Natural killer cell (primary cell): ENCODE data around the gene ST6GALNAC6. TPM values are rescaled to one million over a fixed set of nuclear protein-coding genes. Genes with fewer than 3 reads are reported as not detected.
A peak's percentile ranks its signal among the peaks of the same experiment; 100 is the strongest.

Experiments
- ATAC-seq, 3 donors: fragments of 150-1000 bp in 2 of 3; fragments of 200-7000 bp in 1 of 3; cut with Tn5 transposase; 1 replicate in 1 of 3; 2 replicates in 2 of 3; pipeline ENCODE4 v1.10.0; 2021; ENCODE audit warnings: mild to moderate bottlenecking in 2 of 3, moderate library complexity in 2 of 3
- DNase-seq, 2 donors: peaks; one replicate each; pipeline versions ENCODE4 v3.0.0 to v3.0.0-alpha.2; 2013 to 2021; ENCODE audit warnings: mixed read lengths in 1 of 2
- H3K27ac ChIP-seq: one replicate; pipeline ENCODE4 v1.5.1; 2013; ENCODE audit warnings: mild to moderate bottlenecking, low read length
- H3K27me3 ChIP-seq: one replicate; pipeline ENCODE4 v1.6.1; 2013; ENCODE audit warnings: low read length; ENCODE audit not compliant: control insufficient read depth, insufficient read depth
- H3K36me3 ChIP-seq: one replicate; pipeline ENCODE4 v1.6.1; 2013; ENCODE audit warnings: low read length; ENCODE audit not compliant: control insufficient read depth, insufficient read depth
- H3K4me1 ChIP-seq: one replicate; pipeline ENCODE4 v1.6.1; 2013; ENCODE audit warnings: low read length; ENCODE audit not compliant: control insufficient read depth, insufficient read depth
- H3K4me3 ChIP-seq: one replicate; pipeline ENCODE4 v1.5.1; 2013; ENCODE audit warnings: low read length
- H3K9me3 ChIP-seq: one replicate; pipeline ENCODE4 v1.6.1; 2013; ENCODE audit warnings: low read length; ENCODE audit not compliant: control insufficient read depth, insufficient read depth
- H3K27ac Mint-ChIP-seq, 2 donors: one replicate each; pipeline ENCODE4 v1.8.0; 2022; ENCODE audit warnings: mild to moderate bottlenecking in 2 of 2, mixed read lengths in 2 of 2, moderate library complexity in 1 of 2
- H3K27me3 Mint-ChIP-seq, 2 donors: one replicate each; pipeline ENCODE4 v1.8.0; 2022; ENCODE audit warnings: low read depth in 2 of 2, mixed read lengths in 2 of 2
- H3K36me3 Mint-ChIP-seq: one replicate; pipeline ENCODE4 v1.8.0; 2022; ENCODE audit warnings: mixed read lengths
- H3K4me1 Mint-ChIP-seq, 2 donors: one replicate each; pipeline ENCODE4 v1.8.0; 2022; ENCODE audit warnings: mixed read lengths in 2 of 2
- H3K4me3 Mint-ChIP-seq: one replicate; pipeline ENCODE4 v1.8.0; 2022; ENCODE audit warnings: mild to moderate bottlenecking, moderate library complexity, mixed read lengths
- H3K9me3 Mint-ChIP-seq, 2 donors: one replicate each; pipeline ENCODE4 v1.8.0; 2022; ENCODE audit warnings: mixed read lengths in 2 of 2
- WGBS: methylation state at CpG from one replicate; pipeline ENCODE4 v1.1.7; 2013; ENCODE audit warnings: missing lambda C conversion rate; ENCODE audit not compliant: insufficient coverage; 5-methylcytosine and 5-hydroxymethylcytosine counted together
- intact Hi-C: fragments of 100-400 bp; cut with micrococcal nuclease; formaldehyde crosslinking; loops from one replicate; pipeline ENCODE4 v1.14.2; 2022
- total RNA-seq, 4 donors: library from RNA; stranded (reverse); fragments of 120-200 nt in 1 of 4; gene quantifications; one replicate each; pipeline versions ENCODE4 v1.2.3 to v1.2.4, GENCODE V29; 2013 to 2022
- TF ChIP-seq, protein P1 (sequence below): fragments of 200-600 bp; IDR thresholded peaks from one replicate; pipeline ENCODE4 v1.8.0; 2022; ENCODE audit warnings: antibody characterized with exemption

The ST6GALNAC6 gene
- total RNA-seq, 3 donors from 2014 or later (not counting 1 experiment from before 2014, with no cell fraction given), result 120 to 148 (median 127) TPM

DNA sequence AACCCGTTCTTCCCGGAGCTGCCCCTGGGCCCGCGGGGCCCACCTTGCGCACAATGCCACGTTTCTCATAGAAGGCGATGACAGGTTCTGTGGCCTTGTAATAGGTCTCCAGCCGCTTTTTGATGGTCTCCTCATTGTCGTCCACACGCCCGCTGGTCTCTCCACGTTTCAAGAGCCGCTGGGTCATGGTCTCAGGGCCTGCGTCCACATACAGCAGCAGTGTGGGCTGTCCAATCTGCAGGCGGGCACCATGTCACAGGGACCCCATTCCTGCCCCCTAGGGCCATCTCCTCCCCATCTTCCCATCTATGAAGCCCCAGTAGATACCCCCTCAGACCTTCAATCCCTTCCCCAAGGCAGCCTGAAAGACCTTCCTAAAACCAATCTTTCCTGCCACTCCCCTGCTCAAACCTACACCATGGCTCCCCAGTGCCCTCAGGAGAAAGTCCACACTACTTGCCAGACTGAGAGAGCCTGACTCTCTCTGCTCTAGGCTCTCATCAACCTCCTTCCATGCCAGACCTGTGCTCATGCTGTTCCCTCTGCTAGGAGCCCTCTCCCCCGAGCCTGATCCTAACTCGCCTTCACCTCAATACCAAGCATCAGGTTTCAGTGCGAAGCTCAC, 31.0 kb downstream of the ST6GALNAC6 start:
- intact Hi-C loops, result loop anchor here (5.0 to 10.0 kb wide), 3 partner anchors 66 to 364 kb away; partner anchors contain the start of genes CDK9 and FPGS
- H3K4me1 Mint-ChIP-seq, result peaks cover 6 to 14% of the 10 kb centered on the region in 2 donors
- no peak for ATAC-seq

DNA sequence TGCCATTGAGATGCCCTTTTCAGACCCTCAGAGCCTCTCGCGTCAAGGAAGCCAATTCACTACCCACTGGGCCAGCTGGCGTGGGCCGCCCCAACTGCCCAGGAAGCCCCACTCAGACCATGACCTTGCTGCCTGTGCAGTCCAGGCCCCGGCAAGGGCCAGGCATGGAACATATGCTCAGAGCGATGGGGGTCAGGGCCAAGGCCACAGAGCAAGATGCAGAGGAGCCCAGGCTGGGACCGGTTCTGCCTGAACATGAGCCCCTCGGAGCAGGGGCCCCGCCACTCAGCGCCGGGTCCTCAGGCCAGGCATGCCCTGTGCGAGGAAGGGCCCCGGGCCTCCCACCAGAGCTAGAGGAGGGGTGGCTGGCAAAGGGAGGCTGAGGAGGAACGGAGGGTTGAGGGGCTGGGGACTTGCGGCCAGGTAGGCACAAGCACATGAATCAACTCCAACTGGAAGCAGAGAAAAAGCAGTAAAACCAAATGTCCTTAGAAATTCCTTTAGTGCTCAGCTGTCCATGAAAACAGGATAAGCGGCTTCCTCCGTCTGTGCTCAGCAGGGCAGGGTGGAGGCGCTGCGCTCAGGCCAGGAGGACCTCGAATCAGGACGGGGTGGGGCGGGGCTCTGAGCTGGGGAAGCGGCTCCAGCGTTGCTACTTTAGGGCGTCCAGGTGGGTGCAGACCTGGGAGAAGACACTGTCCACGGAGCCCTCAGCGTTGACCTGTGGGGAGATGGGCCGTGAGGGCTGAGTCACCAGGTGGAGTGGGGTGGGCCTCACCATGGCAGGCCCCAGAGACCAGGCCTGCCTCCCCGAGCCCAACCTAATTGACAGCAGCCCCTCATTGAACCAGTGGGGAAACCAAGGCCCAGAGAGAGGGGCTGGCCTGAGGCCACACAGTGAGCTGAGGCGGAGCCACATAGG, 31.8 kb downstream of the ST6GALNAC6 start:
- H3K4me1 Mint-ChIP-seq, result peaks cover 12 to 21% of the 10 kb centered on the region in 2 donors
- peak overlapping the region in 1 of 2 donors; percentile 76 for H3K27ac Mint-ChIP-seq
- Histone ChIP-seq H3K9me3 (no peaks in the 10 kb centered on the region), H3K4me1 (peaks cover 37% of the 10 kb centered on the region), H3K27ac (no peak overlapping the region), H3K27me3 (no peaks in the 10 kb centered on the region), H3K4me3 (no peak overlapping the region), H3K36me3 (no peaks in the 10 kb centered on the region)
- WGBS, result 93% methylated on average over 30 of the region's 30 CpGs
- no peaks in the 10 kb centered on the region for H3K36me3 Mint-ChIP-seq
- no peaks in the 10 kb centered on the region for H3K27me3 Mint-ChIP-seq
- ATAC-seq (no peak), DNase-seq (no peak)
- H3K9me3 Mint-ChIP-seq, result no peaks in the 10 kb centered on the region
- H3K4me3 Mint-ChIP-seq, result no peak overlapping the region
- intact Hi-C loops, result loop anchor here (5.0 to 10.0 kb wide), 3 partner anchors 65 to 363 kb away; partner anchors contain the start of genes CDK9 and FPGS
- TF ChIP-seq, protein P1, sequence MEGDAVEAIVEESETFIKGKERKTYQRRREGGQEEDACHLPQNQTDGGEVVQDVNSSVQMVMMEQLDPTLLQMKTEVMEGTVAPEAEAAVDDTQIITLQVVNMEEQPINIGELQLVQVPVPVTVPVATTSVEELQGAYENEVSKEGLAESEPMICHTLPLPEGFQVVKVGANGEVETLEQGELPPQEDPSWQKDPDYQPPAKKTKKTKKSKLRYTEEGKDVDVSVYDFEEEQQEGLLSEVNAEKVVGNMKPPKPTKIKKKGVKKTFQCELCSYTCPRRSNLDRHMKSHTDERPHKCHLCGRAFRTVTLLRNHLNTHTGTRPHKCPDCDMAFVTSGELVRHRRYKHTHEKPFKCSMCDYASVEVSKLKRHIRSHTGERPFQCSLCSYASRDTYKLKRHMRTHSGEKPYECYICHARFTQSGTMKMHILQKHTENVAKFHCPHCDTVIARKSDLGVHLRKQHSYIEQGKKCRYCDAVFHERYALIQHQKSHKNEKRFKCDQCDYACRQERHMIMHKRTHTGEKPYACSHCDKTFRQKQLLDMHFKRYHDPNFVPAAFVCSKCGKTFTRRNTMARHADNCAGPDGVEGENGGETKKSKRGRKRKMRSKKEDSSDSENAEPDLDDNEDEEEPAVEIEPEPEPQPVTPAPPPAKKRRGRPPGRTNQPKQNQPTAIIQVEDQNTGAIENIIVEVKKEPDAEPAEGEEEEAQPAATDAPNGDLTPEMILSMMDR, result no peak

More for the DNA sequence above, 31.0 kb downstream of the ST6GALNAC6 start:
- no peaks in the 10 kb centered on the region for H3K27me3 ChIP-seq
- peak overlapping the region in 1 of 2 donors; percentile 37 for H3K27ac Mint-ChIP-seq
- no peaks in the 10 kb centered on the region for H3K36me3 ChIP-seq
- H3K4me1 ChIP-seq, result peaks cover 29% of the 10 kb centered on the region
- no peak overlapping the region for H3K27ac ChIP-seq
- no peaks in the 10 kb centered on the region for H3K27me3 Mint-ChIP-seq
- H3K36me3 Mint-ChIP-seq, result no peaks in the 10 kb centered on the region
- TF ChIP-seq, protein P1, result no peak
- H3K4me3 ChIP-seq, result no peak overlapping the region
- DNase-seq, result no peak
- H3K9me3 Mint-ChIP-seq, result no peaks in the 10 kb centered on the region
- H3K4me3 Mint-ChIP-seq, result no peak overlapping the region
- 95% methylated on average over 18 of the region's 18 CpGs for WGBS
- no peaks in the 10 kb centered on the region for H3K9me3 ChIP-seq

DNA sequence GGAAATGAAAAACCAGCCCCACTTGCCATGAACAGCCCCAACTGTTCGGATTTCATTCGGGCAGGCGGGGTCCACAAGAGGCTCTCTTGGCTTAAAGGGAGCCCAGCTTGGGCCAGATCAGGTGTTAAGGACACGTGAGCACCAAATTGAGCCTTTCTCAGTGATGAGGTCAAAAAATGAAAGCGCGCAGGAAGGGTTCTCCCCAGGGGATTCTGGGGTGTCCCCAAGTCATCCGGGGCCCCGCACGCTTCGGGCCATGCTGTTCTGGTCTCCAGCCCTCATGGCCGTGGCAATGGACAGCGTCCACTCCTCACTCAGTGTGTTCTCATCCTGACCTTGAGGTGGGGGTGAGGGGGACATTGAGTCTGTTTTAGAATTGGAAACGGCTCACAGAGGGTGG, 32.9 kb downstream of the ST6GALNAC6 start:
- no peaks in the 10 kb centered on the region for H3K9me3 Mint-ChIP-seq
- ATAC-seq (no peak), DNase-seq (no peak)
- Histone ChIP-seq H3K4me3 (no peak overlapping the region), H3K9me3 (no peaks in the 10 kb centered on the region), H3K27ac (no peak overlapping the region), H3K27me3 (no peaks in the 10 kb centered on the region), H3K36me3 (no peaks in the 10 kb centered on the region), H3K4me1 (peaks cover 47% of the 10 kb centered on the region)
- H3K27ac Mint-ChIP-seq, result peak overlapping the region; percentile 1 to 60
- H3K36me3 Mint-ChIP-seq, result no peaks in the 10 kb centered on the region
- 83% methylated on average over 12 of the region's 13 CpGs for WGBS
- TF ChIP-seq, protein P1, result no peak
- H3K4me1 Mint-ChIP-seq, result peaks cover 14 to 32% of the 10 kb centered on the region in 2 donors
- H3K27me3 Mint-ChIP-seq, result no peaks in the 10 kb centered on the region
- no peak overlapping the region for H3K4me3 Mint-ChIP-seq
- intact Hi-C loops, result loop anchor here (5.0 to 10.0 kb wide), 3 partner anchors 64 to 362 kb away; partner anchors contain the start of genes CDK9 and FPGS
